ENCODE results near the gene PAGE2. TPM values are rescaled to one million over a fixed set of nuclear protein-coding genes. Genes with fewer than 3 reads are reported as not detected.

The PAGE2 gene
- total and polyA plus RNA-seq, 2 experiments from 2014 or later: not detected

DNA sequence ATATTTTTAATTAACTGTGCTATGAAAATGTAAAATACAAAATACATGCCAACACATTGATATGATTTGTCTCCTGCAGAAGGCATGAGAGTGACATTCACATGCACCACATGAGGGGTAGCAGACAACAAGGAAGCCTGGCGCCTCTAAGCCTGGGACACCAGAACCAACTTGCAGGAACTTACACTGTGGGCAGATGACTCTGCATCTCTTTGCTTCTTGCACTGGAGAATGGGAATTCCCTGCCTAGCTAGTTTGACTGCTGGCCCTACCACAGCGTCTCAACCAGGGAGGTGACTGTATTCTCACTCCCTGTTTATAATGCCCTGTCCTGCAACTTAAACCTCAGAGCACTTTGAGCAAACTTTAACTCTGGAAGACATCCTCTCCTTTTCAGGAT lies 40.5 kb downstream of the PAGE2 start (continued):
- TF ChIP-seq ZNF462 (CRISPR knock-in tag; IDR thresholded peaks at IDR 0.05): no peak
- no peak for TF ChIP-seq EZH2phosphoT487 (IDR thresholded peaks at IDR 0.05; ENCODE audit: unreplicated experiment)
- TF ChIP-seq, protein P1, sequence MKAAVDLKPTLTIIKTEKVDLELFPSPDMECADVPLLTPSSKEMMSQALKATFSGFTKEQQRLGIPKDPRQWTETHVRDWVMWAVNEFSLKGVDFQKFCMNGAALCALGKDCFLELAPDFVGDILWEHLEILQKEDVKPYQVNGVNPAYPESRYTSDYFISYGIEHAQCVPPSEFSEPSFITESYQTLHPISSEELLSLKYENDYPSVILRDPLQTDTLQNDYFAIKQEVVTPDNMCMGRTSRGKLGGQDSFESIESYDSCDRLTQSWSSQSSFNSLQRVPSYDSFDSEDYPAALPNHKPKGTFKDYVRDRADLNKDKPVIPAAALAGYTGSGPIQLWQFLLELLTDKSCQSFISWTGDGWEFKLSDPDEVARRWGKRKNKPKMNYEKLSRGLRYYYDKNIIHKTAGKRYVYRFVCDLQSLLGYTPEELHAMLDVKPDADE (IDR thresholded peaks at IDR 0.05): no peak
- TF ChIP-seq CREB1 (CRISPR knock-in tag; IDR thresholded peaks at IDR 0.05; ENCODE audit: low read depth): no peak

DNA sequence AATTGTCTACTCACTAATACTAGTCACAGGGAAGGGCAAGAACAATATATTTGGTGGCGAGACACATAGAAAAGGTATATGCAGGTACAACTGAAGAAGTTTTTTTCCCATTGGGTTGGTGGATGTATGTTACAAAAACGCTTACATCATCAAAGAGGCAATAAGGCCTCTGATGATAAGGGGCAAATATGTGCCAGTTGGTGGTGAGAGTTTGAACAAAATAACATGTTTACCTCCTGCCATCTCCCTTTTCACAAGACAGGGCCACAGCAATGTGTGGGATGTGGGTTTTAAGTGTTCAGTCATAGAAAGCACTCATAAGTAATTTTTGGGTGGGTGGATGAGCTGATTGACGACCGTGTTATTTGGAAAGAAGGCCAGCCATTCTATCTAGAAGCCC lies 41.7 kb downstream of the PAGE2 start:
- ATAC-seq (no peak), DNase-seq (ENCODE audit: low spot score) (no peak)
- Histone ChIP-seq H3K9me2 (ENCODE audit: insufficient read depth) (no peaks in the 10 kb centered on the region), H3K4me1 (ENCODE audit: insufficient read depth) (no peaks in the 10 kb centered on the region), H3K4me2 (no peak overlapping the region), H3K36me3 (ENCODE audit: insufficient read depth) (no peaks in the 10 kb centered on the region), H2AFZ (no peak overlapping the region), H4K20me1 (replicated peaks; ENCODE audit: insufficient read depth) (no peaks in the 10 kb centered on the region), H3K27me3 (ENCODE audit: insufficient read depth) (no peaks in the 10 kb centered on the region), H3F3A (replicated peaks; ENCODE audit: low read depth) (no peaks in the 10 kb centered on the region), H3K79me2 (replicated peaks; ENCODE audit: insufficient read depth) (no peaks in the 10 kb centered on the region), H3K4me3 (no peak overlapping the region), H3K27ac (ENCODE audit: low read depth) (no peak overlapping the region)
- Mint-ChIP-seq H3K4me3 (no peak overlapping the region), H3K27me3 (ENCODE audit: insufficient read depth, low read depth, poor library complexity) (no peaks in the 10 kb centered on the region), H3K4me1 (no peaks in the 10 kb centered on the region), H3K27ac (no peak overlapping the region), H3K9me3 (no peaks in the 10 kb centered on the region), H3K36me3 (ENCODE audit: low read depth) (no peaks in the 10 kb centered on the region)
- TF ChIP-seq ZNF462 (CRISPR knock-in tag; IDR thresholded peaks at IDR 0.05) (no peak), EZH2phosphoT487 (IDR thresholded peaks at IDR 0.05; ENCODE audit: unreplicated experiment) (no peak), ZNF331 (CRISPR knock-in tag; IDR thresholded peaks at IDR 0.05; ENCODE audit: low read depth) (no peak), CREB1 (CRISPR knock-in tag; IDR thresholded peaks at IDR 0.05; ENCODE audit: low read depth) (no peak), NANOG (IDR thresholded peaks at IDR 0.05; ENCODE audit: borderline replicate concordance) (no peak)
